Kidney (tissue), 14 donors: ENCODE measurements around the gene EXOC3L1. TPM values are rescaled to one million over a fixed set of nuclear protein-coding genes. Genes with fewer than 3 reads are reported as not detected.

Experiments
- DNase-seq, 5 donors: peaks; one replicate each; pipeline ENCODE4 v3.0.0-alpha.2; 2013 to 2020
- FAIRE-seq: peaks from 2 replicates; lab custom pipeline; 2012; peaks lifted over from hg19 to GRCh38; lab: Jason Lieb, UNC
- H3K27ac ChIP-seq, 2 donors: one replicate each; pipeline ENCODE4 v1.7.0; 2013; ENCODE audit warnings: low read depth in 2 of 2, low read length in 2 of 2, inconsistent platforms in 1 of 2
- H3K27me3 ChIP-seq: one replicate; pipeline ENCODE4 v1.7.1; 2013; ENCODE audit warnings: low read length, inconsistent platforms; ENCODE audit not compliant: control insufficient read depth, insufficient read depth
- H3K36me3 ChIP-seq, 3 donors: one replicate each; pipeline versions ENCODE4 v1.7.0 to v1.7.1; 2013; ENCODE audit warnings: low read length in 3 of 3, control low read depth in 1 of 3, inconsistent platforms in 1 of 3; ENCODE audit not compliant: insufficient read depth in 3 of 3, control insufficient read depth in 2 of 3
- H3K4me1 ChIP-seq, 3 donors: one replicate each; pipeline versions ENCODE4 v1.7.0 to v1.7.1; 2013; ENCODE audit warnings: low read length in 3 of 3, inconsistent platforms in 1 of 3, low read depth in 1 of 3; ENCODE audit not compliant: control insufficient read depth in 2 of 3, insufficient read depth in 2 of 3
- H3K4me3 ChIP-seq, 3 donors: one replicate each; pipeline versions ENCODE4 v1.7.0 to v1.8.1; 2013; ENCODE audit warnings: low read length in 3 of 3, control low read depth in 1 of 3, inconsistent platforms in 1 of 3
- H3K9ac ChIP-seq, 3 donors: one replicate each; pipeline versions ENCODE4 v1.7.0 to v1.7.1; 2013; ENCODE audit warnings: low read length in 3 of 3, control low read depth in 1 of 3, inconsistent platforms in 1 of 3
- H3K9me3 ChIP-seq, 3 donors: one replicate each; pipeline versions ENCODE4 v1.7.0 to v1.7.1; 2013; ENCODE audit warnings: low read length in 3 of 3, control low read depth in 1 of 3, inconsistent platforms in 1 of 3; ENCODE audit not compliant: control insufficient read depth in 2 of 3, insufficient read depth in 1 of 3
- CTCF ChIP-seq: IDR thresholded peaks from 3 replicates; pipeline ENCODE4 v1.5.1; 2012; ENCODE audit warnings: mild to moderate bottlenecking, moderate library complexity, borderline replicate concordance; ENCODE audit not compliant: insufficient read depth; ENCODE audit errors: extremely low read depth
- intact Hi-C: fragments of 100-400 bp; cut with DNase I; formaldehyde crosslinking; loops from one replicate; pipeline ENCODE4 v1.11.1; 2022
- polyA plus RNA-seq: library from polyadenylated mRNA; stranded (reverse); fragments of 350-450 nt; fragmentation: Illumina TruSeq; extraction: RNeasy Lipid Tissue Mini Kit (QIAGEN cat#74804); gene quantifications from one replicate; pipeline ENCODE4 v1.2.3, GENCODE V29; 2014; ENCODE audit warnings: low read depth, low replicate concordance; ENCODE audit not compliant: insufficient read depth
- total RNA-seq: library from RNA; stranded (reverse); fragmentation: NEBNext Ultra II Directional; extraction: Animal tissue kit (Norgen Biotek cat#: 25700); gene quantifications from one replicate; pipeline ENCODE4 v1.2.1, GENCODE V29; 2021
- donor health status: control.
- donor health status: control.
- donor health status: control.
- donor health status: control.
- donor health status: control.
- donor health status: DM: yes; HTN: yes; CAD: no.
- donor health status: Normal renal cell carcinoma (clear cell type).

EXOC3L1 gene
- total and polyA plus RNA-seq, 2 donors from 2014 or later: 7.2 to 9.9 TPM

GRCh38 chr16:67223992-67224391 lies 34.1 kb upstream of the EXOC3L1 start:
- FAIRE-seq: no peak
- H3K4me3 ChIP-seq: no peak overlapping the region

GRCh38 chr16:67216612-67217490 lies 26.9 kb upstream of the EXOC3L1 start:
- intact Hi-C loops: no loop called here
- Histone ChIP-seq H3K9me3 (no peaks in the 10 kb centered on the region), H3K4me3 (no peak overlapping the region), H3K36me3 (no peaks in the 10 kb centered on the region), H3K27me3 (no peaks in the 10 kb centered on the region), H3K4me1 (peaks cover 0 to 4% (median 0%) of the 10 kb centered on the region in 3 donors), H3K27ac (peak overlapping the region in 1 of 2 donors; percentile 27), H3K9ac (no peak overlapping the region)
- DNase-seq: peak in 1 of 5 donors; percentile 33
- FAIRE-seq: no peak
- no peak for TF ChIP-seq CTCF

More at GRCh38 chr16:67223992-67224391, 34.1 kb upstream of the EXOC3L1 start:
- DNase-seq: no peak
- Histone ChIP-seq H3K9me3 (no peaks in the 10 kb centered on the region), H3K9ac (no peak overlapping the region), H3K4me1 (peaks cover 0 to 20% (median 11%) of the 10 kb centered on the region in 3 donors), H3K36me3 (peaks cover 0 to 5% (median 0%) of the 10 kb centered on the region in 3 donors), H3K27me3 (no peaks in the 10 kb centered on the region), H3K27ac (no peak overlapping the region)
- intact Hi-C loops: no loop called here
- no peak for TF ChIP-seq CTCF

GRCh38 chr16:67215706-67216105 lies 25.8 kb upstream of the EXOC3L1 start:
- no peak for FAIRE-seq
- no peak for TF ChIP-seq CTCF
- H3K4me3 ChIP-seq: no peak overlapping the region
- no peaks in the 10 kb centered on the region for H3K36me3 ChIP-seq
- intact Hi-C loops: no loop called here
- no peak overlapping the region for H3K9ac ChIP-seq
- H3K4me1 ChIP-seq: peaks cover 0 to 4% (median 0%) of the 10 kb centered on the region in 3 donors
- peak in 1 of 5 donors; percentile 53 for DNase-seq
- H3K27ac ChIP-seq: no peak overlapping the region
- no peaks in the 10 kb centered on the region for H3K27me3 ChIP-seq
- H3K9me3 ChIP-seq: no peaks in the 10 kb centered on the region
